ENCODE results near the gene KLHL8.

The KLHL8 gene

GRCh38 chr4:87220094-87220822 is at the start of gene KLHL8:
KLHL8 (minus strand) TSS chr4:87220618; CDS start chr4:87195539, 25,079 bp downstream.
- Histone ChIP-seq H3K4me1 (ENCODE audit: low read length) (peaks cover 7% of the 10 kb centered on the region), H3K79me2 (ENCODE audit: low read length) (peaks cover 46% of the 10 kb centered on the region), H3K9ac (ENCODE audit: low read length) (peak within 1 kb of the TSS; percentile 92), H3K36me3 (replicated peaks; ENCODE audit: low read depth, low read length) (no peaks in the 10 kb centered on the region), H2AFZ (ENCODE audit: low read depth, low read length) (peak within 1 kb of the TSS; percentile 97), H3K27ac (ENCODE audit: low read length) (peak within 1 kb of the TSS; percentile 71), H3K9me3 (ENCODE audit: insufficient read depth, low read length) (no peaks in the 10 kb centered on the region), H3K27me3 (ENCODE audit: low read depth, low read length) (no peaks in the 10 kb centered on the region), H3K4me3 (ENCODE audit: low read length) (peak within 1 kb of the TSS; percentile 94), H3K4me2 (ENCODE audit: low read length) (peak within 1 kb of the TSS; percentile 97), H4K20me1 (ENCODE audit: insufficient read depth, low read length) (0 out of 2 replicates have a peak, but pooled peaks cover 7% of the 10 kb centered on the region)
- no peak for TF ChIP-seq EZH2phosphoT487 (IDR thresholded peaks at IDR 0.05; ENCODE audit: low read depth)
- TF ChIP-seq, protein P1, sequence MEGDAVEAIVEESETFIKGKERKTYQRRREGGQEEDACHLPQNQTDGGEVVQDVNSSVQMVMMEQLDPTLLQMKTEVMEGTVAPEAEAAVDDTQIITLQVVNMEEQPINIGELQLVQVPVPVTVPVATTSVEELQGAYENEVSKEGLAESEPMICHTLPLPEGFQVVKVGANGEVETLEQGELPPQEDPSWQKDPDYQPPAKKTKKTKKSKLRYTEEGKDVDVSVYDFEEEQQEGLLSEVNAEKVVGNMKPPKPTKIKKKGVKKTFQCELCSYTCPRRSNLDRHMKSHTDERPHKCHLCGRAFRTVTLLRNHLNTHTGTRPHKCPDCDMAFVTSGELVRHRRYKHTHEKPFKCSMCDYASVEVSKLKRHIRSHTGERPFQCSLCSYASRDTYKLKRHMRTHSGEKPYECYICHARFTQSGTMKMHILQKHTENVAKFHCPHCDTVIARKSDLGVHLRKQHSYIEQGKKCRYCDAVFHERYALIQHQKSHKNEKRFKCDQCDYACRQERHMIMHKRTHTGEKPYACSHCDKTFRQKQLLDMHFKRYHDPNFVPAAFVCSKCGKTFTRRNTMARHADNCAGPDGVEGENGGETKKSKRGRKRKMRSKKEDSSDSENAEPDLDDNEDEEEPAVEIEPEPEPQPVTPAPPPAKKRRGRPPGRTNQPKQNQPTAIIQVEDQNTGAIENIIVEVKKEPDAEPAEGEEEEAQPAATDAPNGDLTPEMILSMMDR (IDR thresholded peaks at IDR 0.05; ENCODE audit: low read depth, low read length) = 0 out of 2 replicates have a peak, but pooled peaks have one; percentile 18

DNA sequence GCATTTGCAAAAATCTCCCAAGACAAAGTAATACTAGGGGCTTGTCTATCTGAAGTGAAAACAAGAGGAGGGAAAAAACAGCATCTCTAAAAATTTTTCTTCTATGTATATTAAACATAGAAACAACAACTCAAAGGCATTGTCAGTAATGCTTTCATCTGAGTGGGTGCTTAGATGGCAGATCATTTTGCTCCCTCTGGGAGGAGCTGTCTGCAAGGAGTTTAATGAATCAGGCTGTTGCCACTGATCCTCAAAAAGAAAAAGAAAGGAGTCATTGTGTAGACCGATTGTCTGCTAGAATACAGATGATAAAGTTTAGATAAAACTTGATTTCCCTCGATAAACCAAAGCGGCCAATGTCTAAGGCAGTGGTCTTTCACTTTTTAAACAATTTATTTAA is 49.7 kb upstream of the KLHL8 start:
- H3K4me3 ChIP-seq (ENCODE audit: low read length) = no peak overlapping the region
- no peaks in the 10 kb centered on the region for H3K9me3 ChIP-seq (ENCODE audit: insufficient read depth, low read length)
- no peaks in the 10 kb centered on the region for H4K20me1 ChIP-seq (ENCODE audit: insufficient read depth, low read length)
- TF ChIP-seq EZH2phosphoT487 (IDR thresholded peaks at IDR 0.05; ENCODE audit: low read depth) = no peak
- TF ChIP-seq, protein P1 (IDR thresholded peaks at IDR 0.05; ENCODE audit: low read depth, low read length) = peak; percentile 69
- peaks cover 25% of the 10 kb centered on the region for H3K4me1 ChIP-seq (ENCODE audit: low read length)
- no peak overlapping the region for H3K27ac ChIP-seq (ENCODE audit: low read length)
- no peaks in the 10 kb centered on the region for H3K27me3 ChIP-seq (ENCODE audit: low read depth, low read length)
- H3K9ac ChIP-seq (ENCODE audit: low read length) = no peak overlapping the region
- H2AFZ ChIP-seq (ENCODE audit: low read depth, low read length) = no peak overlapping the region
- no peak overlapping the region for H3K4me2 ChIP-seq (ENCODE audit: low read length)
- H3K79me2 ChIP-seq (ENCODE audit: low read length) = no peaks in the 10 kb centered on the region
- no peaks in the 10 kb centered on the region for H3K36me3 ChIP-seq (replicated peaks; ENCODE audit: low read depth, low read length)

- Histone ChIP-seq H3K27me3 (ENCODE audit: low read depth, low read length) (no peaks in the 10 kb centered on the region), H3K4me2 (ENCODE audit: low read length) (peak overlapping the region; percentile 29), H2AFZ (ENCODE audit: low read depth, low read length) (no peak overlapping the region), H4K20me1 (ENCODE audit: insufficient read depth, low read length) (no peaks in the 10 kb centered on the region), H3K9ac (ENCODE audit: low read length) (no peak overlapping the region), H3K79me2 (ENCODE audit: low read length) (no peaks in the 10 kb centered on the region), H3K4me3 (ENCODE audit: low read length) (peak overlapping the region; percentile 11; the same call in 1 of the 2 replicates), H3K27ac (ENCODE audit: low read length) (no peak overlapping the region), H3K4me1 (ENCODE audit: low read length) (peaks cover 24% of the 10 kb centered on the region), H3K9me3 (ENCODE audit: insufficient read depth, low read length) (no peaks in the 10 kb centered on the region), H3K36me3 (replicated peaks; ENCODE audit: low read depth, low read length) (no peaks in the 10 kb centered on the region)
- no peak for TF ChIP-seq EZH2phosphoT487 (IDR thresholded peaks at IDR 0.05; ENCODE audit: low read depth)
- TF ChIP-seq, protein P1 (IDR thresholded peaks at IDR 0.05; ENCODE audit: low read depth, low read length) = no peak
Measured at GRCh38 chr4:87268411-87268810, 48.0 kb upstream of the KLHL8 start.

- Histone ChIP-seq H3K4me3 (ENCODE audit: low read length) (no peak overlapping the region), H3K36me3 (replicated peaks; ENCODE audit: low read depth, low read length) (no peaks in the 10 kb centered on the region), H3K27ac (ENCODE audit: low read length) (no peak overlapping the region), H3K4me2 (ENCODE audit: low read length) (no peak overlapping the region), H3K9me3 (ENCODE audit: insufficient read depth, low read length) (no peaks in the 10 kb centered on the region), H3K27me3 (ENCODE audit: low read depth, low read length) (no peaks in the 10 kb centered on the region), H3K79me2 (ENCODE audit: low read length) (no peaks in the 10 kb centered on the region), H3K4me1 (ENCODE audit: low read length) (peaks cover 24% of the 10 kb centered on the region), H2AFZ (ENCODE audit: low read depth, low read length) (no peak overlapping the region), H4K20me1 (ENCODE audit: insufficient read depth, low read length) (no peaks in the 10 kb centered on the region), H3K9ac (ENCODE audit: low read length) (no peak overlapping the region)
- TF ChIP-seq, protein P1 (IDR thresholded peaks at IDR 0.05; ENCODE audit: low read depth, low read length) = no peak
Measured at GRCh38 chr4:87266986-87267385, 46.6 kb upstream of the KLHL8 start.

Measured in OCI-LY3 (cell line).